Omental fat pad (tissue), 4 donors: ENCODE data around the gene BANF2. TPM values are rescaled to one million over a fixed set of nuclear protein-coding genes. Genes with fewer than 3 reads are reported as not detected.
"Not testable (repeated sequence)": the region's sequence is repeated elsewhere in the genome, so short reads cannot be mapped to it uniquely, and the experiment has no call there.

ENCODE experiments used
- ATAC-seq: fragments of 150-250 bp; one replicate; pipeline ENCODE4 v1.9.1; 2016; ENCODE audit warnings: mild to moderate bottlenecking, moderate library complexity; ENCODE audit not compliant: low FRiP score
- DNase-seq: peaks from one replicate; pipeline ENCODE4 v3.0.0-alpha.2; 2019; ENCODE audit warnings: low spot score
- CTCF ChIP-seq, 3 donors: fragments of 450-650 bp; IDR thresholded peaks; one replicate each; pipeline ENCODE4 v1.5.1; 2016 to 2017; ENCODE audit warnings: antibody characterized with exemption in 3 of 3, mild to moderate bottlenecking in 3 of 3, moderate library complexity in 2 of 3
- total RNA-seq, 4 donors: library from RNA; depleted of rRNA; stranded (reverse); fragments of >200 nt; gene quantifications; one replicate each; pipeline ENCODE4 v1.1.0, GENCODE V29; 2016

BANF2 gene
- total RNA-seq, 4 donors from 2014 or later, result not detected

GRCh38 chr20:17768271-17768670, 68.5 kb downstream of the BANF2 start:
- no peak for TF ChIP-seq CTCF (IDR thresholded peaks at IDR 0.05)
- DNase-seq (no peak), ATAC-seq (no peak)

- not testable (repeated sequence) for ATAC-seq
Observed at GRCh38 chr20:17769716-17770115, 70.0 kb downstream of the BANF2 start.

GRCh38 chr20:17771206-17772004, 71.6 kb downstream of the BANF2 start:
- no peak for TF ChIP-seq CTCF (IDR thresholded peaks at IDR 0.05)
- ATAC-seq (no peak), DNase-seq (no peak)

More at GRCh38 chr20:17769716-17770115, 70.0 kb downstream of the BANF2 start:
- not testable (repeated sequence) for DNase-seq

- ATAC-seq, result no peak
- DNase-seq, result no peak
- no peak for TF ChIP-seq CTCF (IDR thresholded peaks at IDR 0.05)
Observed at GRCh38 chr20:17772005-17772343, 72.2 kb downstream of the BANF2 start.

GRCh38 chr20:17773619-17774018, 73.9 kb downstream of the BANF2 start:
- DNase-seq, result no peak
- no peak for TF ChIP-seq CTCF (IDR thresholded peaks at IDR 0.05)
- ATAC-seq, result no peak

GRCh38 chr20:17775600-17775999, 75.8 kb downstream of the BANF2 start:
- no peak for TF ChIP-seq CTCF (IDR thresholded peaks at IDR 0.05)
- ATAC-seq (peak; percentile 59), DNase-seq (no peak)

- DNase-seq (no peak), ATAC-seq (no peak)
- no peak for TF ChIP-seq CTCF (IDR thresholded peaks at IDR 0.05)
Observed at GRCh38 chr20:17776551-17776950, 76.8 kb downstream of the BANF2 start.

- not testable (repeated sequence) for ATAC-seq, DNase-seq
Observed at GRCh38 chr20:17779011-17779410, 79.2 kb downstream of the BANF2 start.
